MCF 10A (cell line): ENCODE data around the gene FOXP2. TPM values are rescaled to one million over a fixed set of nuclear protein-coding genes. Genes with fewer than 3 reads are reported as not detected.

Source experiments
- BruUV-seq: library from RNA; stranded (reverse); fragments of 400-500 nt; replicated peaks from 2 replicates; lab custom pipeline; 2021; lab: Mats Ljungman, UMichigan
- CTCF ChIA-PET: fragments of 300-600 bp; sonication (Branson Sonifier 250); formaldehyde crosslinking; extraction: SDS; loops from one replicate; lab custom pipeline; 2021; ENCODE audit warnings: antibody characterized with exemption, inconsistent platforms; lab: Yijun Ruan, JAX
- POLR2A ChIA-PET: fragments of 300-600, 350-650 bp; sonication (Branson Sonifier 250); formaldehyde crosslinking; extraction: SDS; loops from one replicate; lab custom pipeline; 2020; ENCODE audit warnings: antibody characterized with exemption, inconsistent platforms; lab: Yijun Ruan, JAX
- DNase-seq: peaks from one replicate; pipeline ENCODE4 v3.0.0-alpha.2; 2018; ENCODE audit not compliant: unreplicated experiment
- H3K27ac Mint-ChIP-seq: one replicate; pipeline ENCODE4 v1.8.0; 2022; ENCODE audit warnings: mild to moderate bottlenecking, low read depth, mixed read lengths; ENCODE audit not compliant: unreplicated experiment
- H3K27me3 Mint-ChIP-seq: one replicate; pipeline ENCODE4 v1.8.0; 2022; ENCODE audit warnings: mixed read lengths; ENCODE audit not compliant: insufficient read depth, unreplicated experiment
- H3K36me3 Mint-ChIP-seq: one replicate; pipeline ENCODE4 v1.8.0; 2022; ENCODE audit warnings: mild to moderate bottlenecking, moderate library complexity, mixed read lengths; ENCODE audit not compliant: insufficient read depth, unreplicated experiment
- H3K4me1 Mint-ChIP-seq: one replicate; pipeline ENCODE4 v1.8.0; 2022; ENCODE audit warnings: mixed read lengths; ENCODE audit not compliant: insufficient read depth, unreplicated experiment
- H3K4me3 Mint-ChIP-seq: one replicate; pipeline ENCODE4 v1.8.0; 2022; ENCODE audit warnings: mild to moderate bottlenecking, moderate library complexity, mixed read lengths; ENCODE audit not compliant: unreplicated experiment
- H3K9me3 Mint-ChIP-seq: one replicate; pipeline ENCODE4 v1.8.0; 2022; ENCODE audit warnings: mixed read lengths; ENCODE audit not compliant: unreplicated experiment
- intact Hi-C: fragments of 100-400 bp; cut with micrococcal nuclease; formaldehyde crosslinking; loops from 2 replicates; pipeline ENCODE4 v1.14.1; 2022
- total RNA-seq: library from RNA; stranded (reverse); gene quantifications from 2 replicates; pipeline ENCODE4 v1.2.3, GENCODE V29; 2022
- TF ChIP-seq, protein P1 (sequence below): fragments of 200-600 bp; IDR thresholded peaks from one replicate; pipeline ENCODE4 v1.8.0; 2022; ENCODE audit warnings: antibody characterized with exemption, mild to moderate bottlenecking; ENCODE audit not compliant: unreplicated experiment

Gene FOXP2
- total RNA-seq, 1 experiment from 2014 or later = not detected

DNA sequence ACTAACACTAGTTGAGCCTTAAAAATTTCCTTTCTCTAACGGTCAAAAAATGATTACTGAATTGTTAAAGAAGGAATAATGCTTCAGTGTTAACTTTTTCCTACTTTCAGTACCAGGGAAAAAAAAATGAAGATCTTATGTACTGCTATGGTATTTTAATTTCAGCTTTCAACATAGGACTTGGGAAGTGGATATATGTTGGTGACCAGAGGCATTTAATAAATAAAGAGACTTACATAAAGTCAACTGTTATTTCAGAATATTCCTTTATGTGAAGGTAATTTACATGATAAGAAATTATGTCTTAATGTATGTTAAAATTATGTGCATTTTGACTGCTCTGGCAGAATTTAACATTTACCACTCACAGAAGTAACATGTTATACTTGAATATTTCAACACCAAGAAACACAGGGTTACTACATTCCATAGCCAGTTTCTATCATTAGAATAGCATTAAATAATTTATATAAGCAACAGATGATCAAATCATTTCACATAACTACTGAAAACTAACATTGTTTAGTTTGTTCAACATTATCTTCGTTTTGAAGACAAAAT, 257.0 kb downstream of the FOXP2 start:
- CTCF ChIA-PET = no interaction called here
- intact Hi-C loops = no loop called here
- H3K27me3 Mint-ChIP-seq = peaks cover 43% of the 10 kb centered on the region

DNA sequence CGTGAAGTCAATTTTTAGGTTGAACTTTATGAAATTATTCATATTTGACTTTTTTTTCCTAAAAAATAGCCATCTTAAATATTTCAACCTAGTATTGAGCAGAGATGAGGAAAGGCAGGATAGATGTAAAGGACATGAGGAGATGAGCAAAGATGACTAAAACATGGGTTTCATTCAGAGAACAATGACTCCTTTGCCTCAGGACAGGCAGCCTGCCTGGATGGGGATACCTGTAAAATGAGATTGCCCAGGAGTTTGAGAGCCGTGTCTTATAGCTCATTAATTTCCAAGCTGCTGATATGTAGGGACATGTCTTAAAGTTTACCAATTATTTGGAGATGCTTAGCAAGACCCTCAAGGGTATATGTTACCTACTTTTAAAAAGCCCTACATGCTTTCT, 263.5 kb downstream of the FOXP2 start:
- Mint-ChIP-seq H3K4me1 (no peaks in the 10 kb centered on the region), H3K9me3 (no peaks in the 10 kb centered on the region), H3K36me3 (no peaks in the 10 kb centered on the region), H3K27ac (no peak overlapping the region), H3K27me3 (peaks cover 18% of the 10 kb centered on the region), H3K4me3 (no peak overlapping the region)
- CTCF ChIA-PET = no interaction called here
- TF ChIP-seq, protein P1, sequence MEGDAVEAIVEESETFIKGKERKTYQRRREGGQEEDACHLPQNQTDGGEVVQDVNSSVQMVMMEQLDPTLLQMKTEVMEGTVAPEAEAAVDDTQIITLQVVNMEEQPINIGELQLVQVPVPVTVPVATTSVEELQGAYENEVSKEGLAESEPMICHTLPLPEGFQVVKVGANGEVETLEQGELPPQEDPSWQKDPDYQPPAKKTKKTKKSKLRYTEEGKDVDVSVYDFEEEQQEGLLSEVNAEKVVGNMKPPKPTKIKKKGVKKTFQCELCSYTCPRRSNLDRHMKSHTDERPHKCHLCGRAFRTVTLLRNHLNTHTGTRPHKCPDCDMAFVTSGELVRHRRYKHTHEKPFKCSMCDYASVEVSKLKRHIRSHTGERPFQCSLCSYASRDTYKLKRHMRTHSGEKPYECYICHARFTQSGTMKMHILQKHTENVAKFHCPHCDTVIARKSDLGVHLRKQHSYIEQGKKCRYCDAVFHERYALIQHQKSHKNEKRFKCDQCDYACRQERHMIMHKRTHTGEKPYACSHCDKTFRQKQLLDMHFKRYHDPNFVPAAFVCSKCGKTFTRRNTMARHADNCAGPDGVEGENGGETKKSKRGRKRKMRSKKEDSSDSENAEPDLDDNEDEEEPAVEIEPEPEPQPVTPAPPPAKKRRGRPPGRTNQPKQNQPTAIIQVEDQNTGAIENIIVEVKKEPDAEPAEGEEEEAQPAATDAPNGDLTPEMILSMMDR = no peak
- no peak for DNase-seq
- intact Hi-C loops = no loop called here
- BruUV-seq = no TSS peak
- POLR2A ChIA-PET = no interaction called here

More for the DNA sequence above, 257.0 kb downstream of the FOXP2 start:
- no peak for DNase-seq
- H3K4me3 Mint-ChIP-seq = no peak overlapping the region
- POLR2A ChIA-PET = no interaction called here
- no peaks in the 10 kb centered on the region for H3K4me1 Mint-ChIP-seq
- H3K36me3 Mint-ChIP-seq = no peaks in the 10 kb centered on the region
- H3K9me3 Mint-ChIP-seq = no peaks in the 10 kb centered on the region
- no peak overlapping the region for H3K27ac Mint-ChIP-seq
- TF ChIP-seq, protein P1 = no peak
- BruUV-seq = no TSS peak

DNA sequence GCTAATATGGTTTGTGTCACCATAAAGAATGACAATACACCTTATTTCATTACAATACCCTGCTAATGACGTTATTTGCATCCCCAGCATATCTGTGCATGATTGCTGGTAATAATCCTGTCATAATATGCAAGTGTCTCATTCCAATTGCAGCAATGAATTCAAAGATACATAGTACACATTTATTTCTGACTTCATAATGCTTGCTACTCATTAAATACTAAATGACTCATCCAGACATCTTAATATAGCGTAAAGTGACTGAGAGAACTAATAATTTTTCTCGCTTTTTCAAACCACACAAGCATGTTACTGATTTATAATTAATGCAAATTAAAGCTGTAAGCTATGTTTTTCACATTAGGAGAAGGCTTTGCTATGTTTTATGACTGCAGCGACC, 272.6 kb downstream of the FOXP2 start:
- no TSS peak for BruUV-seq
- no peak overlapping the region for H3K27ac Mint-ChIP-seq

DNA sequence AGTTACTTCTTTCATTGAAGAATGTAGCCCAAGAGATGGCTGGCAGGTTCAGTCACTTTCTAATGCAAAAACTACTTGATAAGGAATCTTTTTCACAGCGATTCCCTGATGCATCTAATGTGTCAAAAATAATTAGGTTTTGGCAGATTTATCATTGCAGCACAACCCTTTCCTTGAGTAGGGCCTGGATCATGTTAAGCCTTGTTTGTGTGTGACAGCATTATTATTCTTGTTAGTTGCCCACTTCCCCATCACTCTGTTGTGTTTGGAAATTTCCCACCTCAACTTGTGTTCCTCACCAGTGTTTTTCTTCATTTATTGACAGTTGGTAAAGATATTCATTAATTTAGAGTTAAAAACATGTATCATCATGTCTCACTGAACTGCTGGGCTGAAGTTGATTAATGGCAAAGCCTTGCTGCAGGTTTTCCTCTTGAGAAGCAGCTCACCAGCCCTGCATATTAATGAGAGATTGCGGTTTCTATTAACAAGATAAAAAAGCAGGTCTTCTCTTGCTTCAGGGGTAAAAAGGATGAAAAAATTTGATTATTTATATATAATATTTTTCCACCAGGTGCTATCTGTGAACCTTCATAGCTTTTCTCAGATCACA, 273.9 kb downstream of the FOXP2 start:
- Mint-ChIP-seq H3K27ac (no peak overlapping the region), H3K9me3 (no peaks in the 10 kb centered on the region), H3K4me1 (no peaks in the 10 kb centered on the region), H3K36me3 (no peaks in the 10 kb centered on the region), H3K27me3 (peaks cover 17% of the 10 kb centered on the region), H3K4me3 (no peak overlapping the region)
- POLR2A ChIA-PET = no interaction called here
- no peak for DNase-seq
- TF ChIP-seq, protein P1 = no peak
- CTCF ChIA-PET = no interaction called here
- intact Hi-C loops = no loop called here
- no TSS peak for BruUV-seq

More for the DNA sequence above, 272.6 kb downstream of the FOXP2 start:
- Mint-ChIP-seq H3K9me3 (no peaks in the 10 kb centered on the region), H3K36me3 (no peaks in the 10 kb centered on the region), H3K27me3 (peaks cover 21% of the 10 kb centered on the region), H3K4me1 (no peaks in the 10 kb centered on the region), H3K4me3 (no peak overlapping the region)
- TF ChIP-seq, protein P1 = no peak
- DNase-seq = no peak
- POLR2A ChIA-PET = no interaction called here
- intact Hi-C loops = no loop called here
- CTCF ChIA-PET = interaction anchor here (1.0 kb wide), 1 partner anchor 177 kb away, joined by 3 read pairs; no protein-coding TSS in a partner anchor
